Endothelial cell of umbilical vein (primary cell): ENCODE results near the gene PLIN5. TPM values are rescaled to one million over a fixed set of nuclear protein-coding genes. Genes with fewer than 3 reads are reported as not detected.
A peak's percentile ranks its signal among the peaks of the same experiment; 100 is the strongest.

Experiments
- BruUV-seq: library from RNA; stranded (reverse); fragments of 400-500 nt; replicated peaks from 2 replicates; lab custom pipeline; 2021; lab: Mats Ljungman, UMichigan
- CTCF ChIA-PET: fragments of 300-600, 350-600 bp; sonication (Branson Sonifier 250); formaldehyde crosslinking; loops from one replicate; lab custom pipeline; 2021; ENCODE audit warnings: antibody characterized with exemption, inconsistent platforms; lab: Charles Lee
- POLR2A ChIA-PET: fragments of 300-600, 350-600 bp; sonication (Branson Sonifier 250); formaldehyde crosslinking; loops from one replicate; lab custom pipeline; 2021; ENCODE audit warnings: antibody characterized with exemption, inconsistent platforms; lab: Charles Lee
- DNase-seq: peaks from one replicate; pipeline ENCODE4 v3.0.0-alpha.2; 2011; ENCODE audit warnings: low read depth, low spot score
- FAIRE-seq: peaks from 2 replicates; lab custom pipeline; 2011; peaks lifted over from hg19 to GRCh38; lab: Jason Lieb, UNC
- H2AFZ ChIP-seq: 2 replicates; pipeline ENCODE4 v1.6.0; 2012; ENCODE audit warnings: low read depth, low read length, control low read depth, inconsistent platforms
- H3K27ac ChIP-seq: 2 replicates; pipeline ENCODE4 v1.5.1; 2011; ENCODE audit warnings: low read depth, mild to moderate bottlenecking, control low read depth, low read length, moderate library complexity; ENCODE audit not compliant: insufficient read depth
- H3K27me3 ChIP-seq, 2 experiments: 2 replicates each; pipeline versions ENCODE4 v1.6.0 to v1.6.1; 2011; ENCODE audit warnings: low read length in 2 of 2, mixed read lengths in 1 of 2; ENCODE audit not compliant: control insufficient read depth in 2 of 2, insufficient read depth in 2 of 2
- H3K36me3 ChIP-seq, 2 experiments: 2 replicates in 1 of 2; 3 replicates in 1 of 2; pipeline ENCODE4 v1.5.1; 2011; ENCODE audit warnings: low read length in 2 of 2, mild to moderate bottlenecking in 1 of 2, moderate library complexity in 1 of 2; ENCODE audit not compliant: control insufficient read depth in 2 of 2, insufficient read depth in 2 of 2; ENCODE audit errors: extremely low read depth in 1 of 2
- H3K4me1 ChIP-seq: 3 replicates; pipeline ENCODE4 v1.5.1; 2011; ENCODE audit warnings: mild to moderate bottlenecking, low read length; ENCODE audit not compliant: control insufficient read depth, insufficient read depth; ENCODE audit errors: extremely low read depth
- H3K4me2 ChIP-seq: 2 replicates; pipeline ENCODE4 v1.6.1; 2011; ENCODE audit warnings: low read length, control low read depth, mixed read lengths; ENCODE audit not compliant: insufficient read depth
- H3K4me3 ChIP-seq, 3 experiments: fragments of 200-600 bp in 1 of 3; sonication (generic), shearing (Covaris generic) in 1 of 3; replicated peaks in 1 of 3; 2 replicates each; pipeline ENCODE4 v1.5.1; 2011 to 2016; ENCODE audit warnings: control low read depth in 3 of 3, low read length in 3 of 3, mild to moderate bottlenecking in 2 of 3, inconsistent platforms in 1 of 3, low read depth in 1 of 3, moderate library complexity in 1 of 3; ENCODE audit not compliant: insufficient read depth in 1 of 3
- H3K79me2 ChIP-seq: 2 replicates; pipeline ENCODE4 v1.6.0; 2012; ENCODE audit warnings: low read length, inconsistent platforms; ENCODE audit not compliant: control insufficient read depth, insufficient read depth
- H3K9ac ChIP-seq: replicated peaks from 2 replicates; pipeline ENCODE3; 2011; ENCODE audit warnings: low read length, control low read depth; ENCODE audit not compliant: insufficient read depth; ENCODE audit errors: extremely low read depth
- H3K9me1 ChIP-seq: replicated peaks from 3 replicates; pipeline ENCODE4 v1.6.0; 2011; ENCODE audit warnings: mild to moderate bottlenecking, low read length; ENCODE audit not compliant: control insufficient read depth, insufficient read depth; ENCODE audit errors: extremely low read depth
- H3K9me3 ChIP-seq: replicated peaks from 2 replicates; pipeline ENCODE4 v1.5.1; 2012; ENCODE audit warnings: low read length, inconsistent platforms; ENCODE audit not compliant: control insufficient read depth, insufficient read depth
- H4K20me1 ChIP-seq: replicated peaks from 2 replicates; pipeline ENCODE3; 2011; ENCODE audit warnings: mild to moderate bottlenecking, low read length; ENCODE audit not compliant: control insufficient read depth, insufficient read depth; ENCODE audit errors: extremely low read depth
- FOS ChIP-seq: IDR thresholded peaks from 2 replicates; pipeline ENCODE4 v1.6.1; 2011; ENCODE audit warnings: mild to moderate bottlenecking, low read length, moderate library complexity, borderline replicate concordance; ENCODE audit not compliant: insufficient read depth
- dilution Hi-C: fragments of 300-500 bp; cut with MboI; formaldehyde crosslinking; loops from one replicate; pipeline ENCODE4 v1.15.0; 2019; ENCODE audit warnings: low sequenced_read_pairs; ENCODE audit not compliant: extremely low pct_ligation_motif_present
- intact Hi-C: fragments of 100-400 bp; cut with micrococcal nuclease; formaldehyde crosslinking; loops from one replicate; pipeline ENCODE4 v1.10.0; 2022
- polyA plus RNA-seq, 4 experiments: library from polyadenylated mRNA; depleted of rRNA in 3 of 4; stranded (reverse) in 3 of 4; unstranded in 1 of 4; fragments of >200 nt; gene quantifications; 2 replicates each; pipeline versions ENCODE4 v1.2.1 to v1.2.3, GENCODE V29; 2011 to 2012; ENCODE audit warnings: missing spikeins in 1 of 4
- total RNA-seq: library from RNA; stranded (reverse); gene quantifications from 2 replicates; pipeline ENCODE4 v1.2.3, GENCODE V29; 2021
- TF ChIP-seq, protein P1 (sequence below): IDR thresholded peaks from 2 replicates; pipeline ENCODE4 v1.6.1; 2011; ENCODE audit not compliant: insufficient read depth, insufficient read length
- TF ChIP-seq, protein P2 (sequence below), 2 donors: IDR thresholded peaks; 1 replicate in 1 of 2; 2 replicates in 1 of 2; pipeline ENCODE4 v1.5.1; 2011; ENCODE audit warnings: low read length in 2 of 2, mild to moderate bottlenecking in 2 of 2, moderate library complexity in 2 of 2, control low read depth in 1 of 2, inconsistent platforms in 1 of 2, low read depth in 1 of 2; ENCODE audit not compliant: insufficient read depth in 1 of 2; ENCODE audit errors: extremely low read depth in 1 of 2

The PLIN5 gene
- total and polyA plus RNA-seq, 2 donors (not counting 3 experiments of a cell fraction or from before 2014, with no cell fraction given) = 0.17 to 0.24 TPM

GRCh38 chr19:4557971-4558941, 23.2 kb upstream of the PLIN5 start:
- Histone ChIP-seq H3K27ac (peak overlapping the region; percentile 77), H2AFZ (no peak overlapping the region), H4K20me1 (no peaks in the 10 kb centered on the region), H3K9me1 (no peaks in the 10 kb centered on the region), H3K9me3 (no peaks in the 10 kb centered on the region), H3K36me3 (peaks cover 6 to 25% of the 10 kb centered on the region in 2 experiments), H3K9ac (peak overlapping the region; percentile 49), H3K27me3 (no peaks in the 10 kb centered on the region), H3K79me2 (peaks cover 6% of the 10 kb centered on the region), H3K4me3 (peak overlapping the region in 2 of 3 experiments; percentile 37 to 76), H3K4me1 (peaks cover 26% of the 10 kb centered on the region), H3K4me2 (peak overlapping the region; percentile 69)
- CTCF ChIA-PET = interaction anchor here (0.8 to 3.4 kb wide), 12 partner anchors 10 to 233 kb away, joined by 3 to 42 read pairs (median 6); partner anchors contain the start of gene FEM1A
- POLR2A ChIA-PET = no interaction called here
- DNase-seq (peak; percentile 61), FAIRE-seq (peak; percentile 15)
- BruUV-seq = no TSS peak
- dilution Hi-C loops (no loop called here), intact Hi-C loops (loop anchor here (5.0 kb wide), 1 partner anchor 164 kb away; the partner anchor contains the start of gene DPP9)
- TF ChIP-seq, protein P1, sequence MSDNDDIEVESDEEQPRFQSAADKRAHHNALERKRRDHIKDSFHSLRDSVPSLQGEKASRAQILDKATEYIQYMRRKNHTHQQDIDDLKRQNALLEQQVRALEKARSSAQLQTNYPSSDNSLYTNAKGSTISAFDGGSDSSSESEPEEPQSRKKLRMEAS = no peak
- no peak for TF ChIP-seq FOS
- TF ChIP-seq, protein P2, sequence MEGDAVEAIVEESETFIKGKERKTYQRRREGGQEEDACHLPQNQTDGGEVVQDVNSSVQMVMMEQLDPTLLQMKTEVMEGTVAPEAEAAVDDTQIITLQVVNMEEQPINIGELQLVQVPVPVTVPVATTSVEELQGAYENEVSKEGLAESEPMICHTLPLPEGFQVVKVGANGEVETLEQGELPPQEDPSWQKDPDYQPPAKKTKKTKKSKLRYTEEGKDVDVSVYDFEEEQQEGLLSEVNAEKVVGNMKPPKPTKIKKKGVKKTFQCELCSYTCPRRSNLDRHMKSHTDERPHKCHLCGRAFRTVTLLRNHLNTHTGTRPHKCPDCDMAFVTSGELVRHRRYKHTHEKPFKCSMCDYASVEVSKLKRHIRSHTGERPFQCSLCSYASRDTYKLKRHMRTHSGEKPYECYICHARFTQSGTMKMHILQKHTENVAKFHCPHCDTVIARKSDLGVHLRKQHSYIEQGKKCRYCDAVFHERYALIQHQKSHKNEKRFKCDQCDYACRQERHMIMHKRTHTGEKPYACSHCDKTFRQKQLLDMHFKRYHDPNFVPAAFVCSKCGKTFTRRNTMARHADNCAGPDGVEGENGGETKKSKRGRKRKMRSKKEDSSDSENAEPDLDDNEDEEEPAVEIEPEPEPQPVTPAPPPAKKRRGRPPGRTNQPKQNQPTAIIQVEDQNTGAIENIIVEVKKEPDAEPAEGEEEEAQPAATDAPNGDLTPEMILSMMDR (IDR thresholded peaks at IDR 0.05; ENCODE audit: extremely low read depth in 1 of 2, insufficient read depth in 1 of 2, low read depth in 1 of 2, low read length in 2 of 2) = peak; percentile 91 to 93
